ENCODE data around the gene RNF144A.

- TF ChIP-seq POLR2A (IDR thresholded peaks at IDR 0.05): no peak
- TF ChIP-seq CTCF (IDR thresholded peaks at IDR 0.05): no peak
- no peak for TF ChIP-seq EP300 (IDR thresholded peaks at IDR 0.05)
Measured at GRCh38 chr2:6924101-6924923, 7.1 kb downstream of the RNF144A start.

Measured in ovary (tissue), 3 donors.